CD14-positive monocyte (primary cell): ENCODE results near the gene TICAM1. TPM values are rescaled to one million over a fixed set of nuclear protein-coding genes. Genes with fewer than 3 reads are reported as not detected.
A peak's percentile ranks its signal among the peaks of the same experiment; 100 is the strongest.

ENCODE experiments used
- DNase-seq, 3 donors: peaks; one replicate each; pipeline ENCODE4 v3.0.0-alpha.2; 2011 to 2022
- H2AFZ ChIP-seq: 2 replicates; pipeline ENCODE4 v1.6.0; 2012; ENCODE audit warnings: mild to moderate bottlenecking, low read depth, low read length, inconsistent platforms; ENCODE audit not compliant: insufficient read depth, poor library complexity, severe bottlenecking
- H3K27ac ChIP-seq, 2 donors: 1 replicate in 1 of 2; 2 replicates in 1 of 2; pipeline ENCODE4 v1.5.1; 2012 to 2013; ENCODE audit warnings: low read length in 2 of 2, control low read depth in 1 of 2, inconsistent platforms in 1 of 2, low read depth in 1 of 2, mild to moderate bottlenecking in 1 of 2
- H3K27me3 ChIP-seq, 2 donors: one replicate each; pipeline versions ENCODE4 v1.6.0 to v1.6.1; 2011 to 2013; ENCODE audit warnings: low read length in 2 of 2; ENCODE audit not compliant: control insufficient read depth in 2 of 2, insufficient read depth in 2 of 2
- H3K36me3 ChIP-seq, 2 donors: replicated peaks in 1 of 2; 1 replicate in 1 of 2; 2 replicates in 1 of 2; pipeline versions ENCODE4 v1.5.1 to v1.6.1; 2012 to 2013; ENCODE audit warnings: low read length in 2 of 2, control low read depth in 1 of 2, inconsistent platforms in 1 of 2, mild to moderate bottlenecking in 1 of 2; ENCODE audit not compliant: insufficient read depth in 2 of 2, control insufficient read depth in 1 of 2
- H3K4me1 ChIP-seq, 2 donors: 1 replicate in 1 of 2; 2 replicates in 1 of 2; pipeline versions ENCODE4 v1.5.1 to v1.6.1; 2012 to 2013; ENCODE audit warnings: low read length in 2 of 2, control low read depth in 1 of 2, inconsistent platforms in 1 of 2, mild to moderate bottlenecking in 1 of 2, moderate library complexity in 1 of 2; ENCODE audit not compliant: insufficient read depth in 2 of 2, control insufficient read depth in 1 of 2
- H3K4me2 ChIP-seq: replicated peaks from 2 replicates; pipeline ENCODE3; 2012; ENCODE audit warnings: low read length, moderate library complexity, mild to moderate bottlenecking; ENCODE audit not compliant: poor library complexity, severe bottlenecking; ENCODE audit errors: extremely low read depth
- H3K4me3 ChIP-seq, 3 experiments: fragments of 200-600 bp in 1 of 3; sonication (generic) in 1 of 3; replicated peaks in 1 of 3; 1 replicate in 2 of 3; 2 replicates in 1 of 3; pipeline ENCODE4 v1.5.1; 2011 to 2013; ENCODE audit warnings: low read length in 3 of 3, mild to moderate bottlenecking in 3 of 3, control low read depth in 2 of 3, low read depth in 2 of 3, inconsistent platforms in 1 of 3, moderate library complexity in 1 of 3
- H3K79me2 ChIP-seq: 2 replicates; pipeline ENCODE4 v1.6.0; 2012; ENCODE audit warnings: mild to moderate bottlenecking, control low read depth, inconsistent platforms, low read length, moderate library complexity; ENCODE audit not compliant: insufficient read depth
- H3K9ac ChIP-seq: 2 replicates; pipeline ENCODE4 v1.6.0; 2017; ENCODE audit warnings: low read length, mild to moderate bottlenecking; ENCODE audit not compliant: insufficient read depth, poor library complexity, severe bottlenecking
- H3K9me3 ChIP-seq, 2 donors: replicated peaks in 1 of 2; 1 replicate in 1 of 2; 2 replicates in 1 of 2; pipeline versions ENCODE4 v1.5.1 to v1.6.1; 2012 to 2013; ENCODE audit warnings: low read length in 2 of 2, control low read depth in 1 of 2; ENCODE audit not compliant: control insufficient read depth in 1 of 2, insufficient read depth in 1 of 2
- H4K20me1 ChIP-seq: 2 replicates; pipeline ENCODE4 v1.6.0; 2012; ENCODE audit warnings: mild to moderate bottlenecking, low read length, control low read depth, moderate library complexity; ENCODE audit not compliant: insufficient read depth
- H3K27ac Mint-ChIP-seq, 7 donors: one replicate each; pipeline ENCODE4 v1.8.0; 2020; ENCODE audit warnings: mild to moderate bottlenecking in 7 of 7, mixed read lengths in 7 of 7, moderate library complexity in 6 of 7, inconsistent platforms in 2 of 7
- H3K27me3 Mint-ChIP-seq, 3 donors: one replicate each; pipeline ENCODE4 v1.8.0; 2021 to 2022; ENCODE audit warnings: low read depth in 3 of 3, mild to moderate bottlenecking in 3 of 3, mixed read lengths in 3 of 3, moderate library complexity in 3 of 3, inconsistent platforms in 1 of 3
- H3K36me3 Mint-ChIP-seq, 2 donors: one replicate each; pipeline ENCODE4 v1.8.0; 2020; ENCODE audit warnings: mixed read lengths in 2 of 2, inconsistent platforms in 1 of 2, mild to moderate bottlenecking in 1 of 2
- H3K4me1 Mint-ChIP-seq: one replicate; pipeline ENCODE4 v1.8.0; 2020; ENCODE audit warnings: mild to moderate bottlenecking, mixed read lengths
- H3K4me3 Mint-ChIP-seq, 2 donors: one replicate each; pipeline ENCODE4 v1.8.0; 2020; ENCODE audit warnings: mild to moderate bottlenecking in 2 of 2, mixed read lengths in 2 of 2, moderate library complexity in 1 of 2
- H3K9me3 Mint-ChIP-seq, 7 donors: one replicate each; pipeline ENCODE4 v1.8.0; 2020 to 2022; ENCODE audit warnings: mixed read lengths in 7 of 7, mild to moderate bottlenecking in 6 of 7, moderate library complexity in 6 of 7, inconsistent platforms in 2 of 7
- CTCF ChIP-seq: fragments of 200-600 bp; IDR thresholded peaks from one replicate; pipeline ENCODE4 v1.8.0; 2022; ENCODE audit warnings: antibody characterized with exemption, mild to moderate bottlenecking
- WGBS: methylation state at CpG from one replicate; pipeline ENCODE4 v1.1.5; 2013; ENCODE audit warnings: missing lambda C conversion rate; ENCODE audit not compliant: insufficient coverage; 5-methylcytosine and 5-hydroxymethylcytosine counted together
- intact Hi-C, 2 donors: fragments of 100-400 bp; cut with micrococcal nuclease; formaldehyde crosslinking; loops; one replicate each; pipeline versions ENCODE4 v1.15.0 to v1.15.1; 2023
- polyA plus RNA-seq, 3 donors: library from polyadenylated mRNA; depleted of rRNA in 1 of 3; unstranded in 2 of 3; stranded (reverse) in 1 of 3; fragments of 300-500 nt in 2 of 3; fragments of >200 nt in 1 of 3; fragmentation: Illumina TruSeq in 2 of 3; gene quantifications; 1 replicate in 2 of 3; 2 replicates in 1 of 3; pipeline ENCODE4 v1.2.3, GENCODE V29; 2012 to 2021

Gene TICAM1
- polyA plus RNA-seq, 3 donors: 5.9 to 10.7 (median 9.2) TPM

- peak overlapping the region; percentile 4 for H3K4me2 ChIP-seq
- H3K4me1 ChIP-seq: peaks cover 11 to 17% of the 10 kb centered on the region in 2 donors
- H4K20me1 ChIP-seq: no peaks in the 10 kb centered on the region
- no peak overlapping the region for H3K27ac ChIP-seq
- intact Hi-C loops: loop anchor here in 1 of 2 donors (10.0 kb wide), 1 partner anchor 96 kb away; no protein-coding TSS in a partner anchor
- no peaks in the 10 kb centered on the region for H3K36me3 ChIP-seq
- H3K9me3 ChIP-seq: no peaks in the 10 kb centered on the region
- H3K9me3 Mint-ChIP-seq: no peaks in the 10 kb centered on the region
- H3K9ac ChIP-seq: no peak overlapping the region
- H3K27me3 Mint-ChIP-seq: peaks cover 0 to 15% (median 15%) of the 10 kb centered on the region in 3 donors
- no peaks in the 10 kb centered on the region for H3K79me2 ChIP-seq
- no peaks in the 10 kb centered on the region for H3K36me3 Mint-ChIP-seq
- no peak for TF ChIP-seq CTCF
- peak overlapping the region in 1 of 2 donors; percentile 62 for H3K4me3 Mint-ChIP-seq
- DNase-seq: no peak
- no peak overlapping the region for H3K4me3 ChIP-seq
- H3K4me1 Mint-ChIP-seq: peaks cover 16% of the 10 kb centered on the region
- H3K27me3 ChIP-seq: peaks cover 0 to 4% of the 10 kb centered on the region in 2 donors
- H2AFZ ChIP-seq: no peak overlapping the region
- 1% methylated on average over 18 of the region's 23 CpGs for WGBS
- no peak overlapping the region for H3K27ac Mint-ChIP-seq
Measured at GRCh38 chr19:4878491-4878968, 47.0 kb upstream of the TICAM1 start.

GRCh38 chr19:4877753-4878490 is 46.4 kb upstream of the TICAM1 start:
- H3K9me3 Mint-ChIP-seq: no peaks in the 10 kb centered on the region
- Histone ChIP-seq H4K20me1 (no peaks in the 10 kb centered on the region), H3K4me1 (peaks cover 11 to 17% of the 10 kb centered on the region in 2 donors), H3K27ac (no peak overlapping the region), H3K36me3 (no peaks in the 10 kb centered on the region), H3K27me3 (peaks cover 0 to 4% of the 10 kb centered on the region in 2 donors), H3K79me2 (no peaks in the 10 kb centered on the region), H3K4me2 (no peak overlapping the region), H3K9me3 (no peaks in the 10 kb centered on the region), H3K4me3 (no peak overlapping the region), H3K9ac (no peak overlapping the region), H2AFZ (no peak overlapping the region)
- intact Hi-C loops: loop anchor here in 1 of 2 donors (10.0 kb wide), 1 partner anchor 97 kb away; no protein-coding TSS in a partner anchor
- H3K36me3 Mint-ChIP-seq: no peaks in the 10 kb centered on the region
- DNase-seq: no peak
- H3K4me1 Mint-ChIP-seq: peaks cover 16% of the 10 kb centered on the region
- no peak for TF ChIP-seq CTCF
- no peak overlapping the region for H3K4me3 Mint-ChIP-seq
- WGBS: 56% methylated on average over 29 of the region's 30 CpGs
- peaks cover 0 to 15% (median 15%) of the 10 kb centered on the region in 3 donors for H3K27me3 Mint-ChIP-seq
- H3K27ac Mint-ChIP-seq: no peak overlapping the region
